ENCODE results near the gene SLC6A6. TPM values are rescaled to one million over a fixed set of nuclear protein-coding genes. Genes with fewer than 3 reads are reported as not detected.

The SLC6A6 gene
- total RNA-seq, 4 donors from 2014 or later: 15.4 to 37.6 (median 20.9) TPM

- Histone ChIP-seq H3K27me3 (peaks cover 49% of the 10 kb centered on the region), H3K27ac (no peak overlapping the region), H3K4me1 (peaks cover 0 to 20% (median 0%) of the 10 kb centered on the region in 3 donors), H3K9me3 (no peaks in the 10 kb centered on the region), H3K36me3 (no peaks in the 10 kb centered on the region), H3K4me3 (no peak overlapping the region)
- TF ChIP-seq EP300 (IDR thresholded peaks at IDR 0.05): no peak
- no peak for ATAC-seq
- WGBS, 2 donors (ENCODE audit: low coverage in 1 of 2): 89 to 90% methylated on average over 6 to 9 of the region's 12 CpGs
These were observed 134.6 kb downstream of the SLC6A6 start for GRCh38 chr3:14536837-14537589.

- Histone ChIP-seq H3K36me3 (no peaks in the 10 kb centered on the region), H3K4me3 (no peak overlapping the region), H3K27ac (no peak overlapping the region), H3K27me3 (peaks cover 41% of the 10 kb centered on the region), H3K4me1 (peaks cover 0 to 16% (median 0%) of the 10 kb centered on the region in 3 donors), H3K9me3 (no peaks in the 10 kb centered on the region)
- TF ChIP-seq POLR2A (IDR thresholded peaks at IDR 0.05) (no peak), POLR2AphosphoS5 (IDR thresholded peaks at IDR 0.05) (no peak), EP300 (IDR thresholded peaks at IDR 0.05) (no peak)
- TF ChIP-seq, protein P1, sequence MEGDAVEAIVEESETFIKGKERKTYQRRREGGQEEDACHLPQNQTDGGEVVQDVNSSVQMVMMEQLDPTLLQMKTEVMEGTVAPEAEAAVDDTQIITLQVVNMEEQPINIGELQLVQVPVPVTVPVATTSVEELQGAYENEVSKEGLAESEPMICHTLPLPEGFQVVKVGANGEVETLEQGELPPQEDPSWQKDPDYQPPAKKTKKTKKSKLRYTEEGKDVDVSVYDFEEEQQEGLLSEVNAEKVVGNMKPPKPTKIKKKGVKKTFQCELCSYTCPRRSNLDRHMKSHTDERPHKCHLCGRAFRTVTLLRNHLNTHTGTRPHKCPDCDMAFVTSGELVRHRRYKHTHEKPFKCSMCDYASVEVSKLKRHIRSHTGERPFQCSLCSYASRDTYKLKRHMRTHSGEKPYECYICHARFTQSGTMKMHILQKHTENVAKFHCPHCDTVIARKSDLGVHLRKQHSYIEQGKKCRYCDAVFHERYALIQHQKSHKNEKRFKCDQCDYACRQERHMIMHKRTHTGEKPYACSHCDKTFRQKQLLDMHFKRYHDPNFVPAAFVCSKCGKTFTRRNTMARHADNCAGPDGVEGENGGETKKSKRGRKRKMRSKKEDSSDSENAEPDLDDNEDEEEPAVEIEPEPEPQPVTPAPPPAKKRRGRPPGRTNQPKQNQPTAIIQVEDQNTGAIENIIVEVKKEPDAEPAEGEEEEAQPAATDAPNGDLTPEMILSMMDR (IDR thresholded peaks at IDR 0.05): no peak
- WGBS, 2 donors (ENCODE audit: low coverage in 1 of 2): 40 to 88% methylated on average over 1 to 5 of the region's 10 CpGs
- ATAC-seq: no peak
These were observed 135.4 kb downstream of the SLC6A6 start for GRCh38 chr3:14537590-14538450.

GRCh38 chr3:14538451-14539088 is 136.2 kb downstream of the SLC6A6 start:
- no peak for TF ChIP-seq EP300 (IDR thresholded peaks at IDR 0.05)
- TF ChIP-seq, protein P1 (IDR thresholded peaks at IDR 0.05): no peak
- TF ChIP-seq POLR2A (IDR thresholded peaks at IDR 0.05): no peak
- no peak for TF ChIP-seq POLR2AphosphoS5 (IDR thresholded peaks at IDR 0.05)
- WGBS, 2 donors (ENCODE audit: low coverage in 1 of 2): 61 to 71% methylated on average over 2 to 3 of the region's 3 CpGs
- H3K4me3 ChIP-seq: no peak overlapping the region
- peaks cover 37% of the 10 kb centered on the region for H3K27me3 ChIP-seq
- no peaks in the 10 kb centered on the region for H3K36me3 ChIP-seq
- no peaks in the 10 kb centered on the region for H3K9me3 ChIP-seq
- peaks cover 0 to 15% (median 0%) of the 10 kb centered on the region in 3 donors for H3K4me1 ChIP-seq
- no peak overlapping the region for H3K27ac ChIP-seq
- ATAC-seq: no peak

Small RNAs within 50 kb of the gene (small RNA-seq; reads per million reads assigned to genes)
- 0.99 to 3.4 (median 3.0) reads per million in 4 donors for gene RNA5SP124
- 0 reads per million in 4 donors for gene RNU6-905P

Other genes with a start within 250 kb of the SLC6A6 start
- gene XPC, start 224.0 kb upstream of the SLC6A6 start, total RNA-seq: 10 to 100 TPM; 27.6 to 73.0 (median 34.4) TPM
- gene LSM3, start 223.8 kb upstream of the SLC6A6 start, total RNA-seq: 10 to 100 TPM in 3 of 4 donors, 1 to 10 TPM in 1; 7.9 to 15.6 (median 12.7) TPM
- 1 to 10 TPM in 2 of 4 donors, under 1 TPM in 2; 0.27 to 1.6 (median 0.72) TPM for gene GRIP2, start 137.7 kb downstream of the SLC6A6 start, total RNA-seq
- gene CCDC174, start 249.2 kb downstream of the SLC6A6 start, total RNA-seq: 10 to 100 TPM; 15.8 to 24.0 (median 20.2) TPM

All from gastroesophageal sphincter (tissue), 4 donors.